H1 (cell line): ENCODE measurements around the gene CCSAP. TPM values are rescaled to one million over a fixed set of nuclear protein-coding genes. Genes with fewer than 3 reads are reported as not detected.

Experiments
- polyA plus RNA-seq, 7 experiments: library from polyadenylated mRNA; depleted of rRNA in 3 of 7; stranded (reverse) in 5 of 7; unstranded in 2 of 7; fragments of >200 nt in 5 of 7; fragments of 200-250 nt in 2 of 7; gene quantifications; 1 replicate in 5 of 7; 2 replicates in 1 of 7; 4 replicates in 1 of 7; pipeline versions ENCODE4 v1.2.1 to v1.2.3, GENCODE V29; 2011 to 2013; ENCODE audit warnings: missing spikeins in 2 of 7, mixed read lengths in 2 of 7
- small RNA-seq: library from polyadenylated mRNA; stranded (forward); fragments of <200 nt; extraction: miRNeasy Mini kit (QIAGEN cat#:217004); gene quantifications from one replicate; pipeline ENCODE3, GENCODE V24; 2013; ENCODE audit not compliant: insufficient read depth
- total RNA-seq: library from RNA; stranded (reverse); fragmentation: NEBNext Ultra II Directional; extraction: Animal tissue kit (Norgen Biotek cat#: 25700); gene quantifications from 2 replicates; pipeline ENCODE4 v1.2.1, GENCODE V29; 2021

CCSAP gene
- total and polyA plus RNA-seq, 2 of the 8 experiments (the other 6 are each of a cell fraction or from before 2014, with no cell fraction given): 3.5 to 17.2 TPM

Small RNAs within 50 kb of the gene (small RNA-seq; reads per million reads assigned to genes)
- 1.2 reads per million for gene RNU6-180P

Other genes with a start within 250 kb of the CCSAP start
- 68.8 and 73.4 TPM in 2 replicates for gene RAB4A, start 71.9 kb downstream of the CCSAP start, total RNA-seq
- 13.3 and 16.7 TPM in 2 replicates for gene RAB4A, start 71.9 kb downstream of the CCSAP start, polyA plus RNA-seq (2011; rRNA removed)
- 56.2 and 58.2 TPM in 2 replicates for gene ACTA1, start 91.0 kb upstream of the CCSAP start, total RNA-seq
- gene ACTA1, start 91.0 kb upstream of the CCSAP start, polyA plus RNA-seq (2011; rRNA removed): 23.5 and 49.6 TPM in 2 replicates
- 67.6 and 72.1 TPM in 2 replicates for gene NUP133, start 165.3 kb upstream of the CCSAP start, total RNA-seq
- 20.6 and 21.2 TPM in 2 replicates for gene NUP133, start 165.3 kb upstream of the CCSAP start, polyA plus RNA-seq (2011; rRNA removed)
- gene ABCB10, start 215.7 kb upstream of the CCSAP start, total RNA-seq: 8.1 and 11.9 TPM in 2 replicates
- 2.6 and 3.6 TPM in 2 replicates for gene ABCB10, start 215.7 kb upstream of the CCSAP start, polyA plus RNA-seq (2011; rRNA removed)